Stomach (tissue), 4 donors: Measurements from ENCODE around the gene TFF3.

Experiments
- POLR2A ChIP-seq, 4 donors: fragments of 450-650 bp; IDR thresholded peaks; one replicate each; pipeline ENCODE4 v1.6.1; 2016; ENCODE audit warnings: antibody characterized with exemption in 4 of 4, control low read depth in 2 of 4, mild to moderate bottlenecking in 1 of 4, moderate library complexity in 1 of 4
- TF ChIP-seq, protein P1 (sequence below), 7 experiments: fragments of 450-650 bp in 4 of 7; fragments of 200-600 bp in 3 of 7; sonication (generic) in 3 of 7; IDR thresholded peaks; one replicate each; pipeline ENCODE4 v1.5.1; 2016 to 2019; ENCODE audit warnings: antibody characterized with exemption in 7 of 7, control low read depth in 2 of 7, mild to moderate bottlenecking in 1 of 7

DNA sequence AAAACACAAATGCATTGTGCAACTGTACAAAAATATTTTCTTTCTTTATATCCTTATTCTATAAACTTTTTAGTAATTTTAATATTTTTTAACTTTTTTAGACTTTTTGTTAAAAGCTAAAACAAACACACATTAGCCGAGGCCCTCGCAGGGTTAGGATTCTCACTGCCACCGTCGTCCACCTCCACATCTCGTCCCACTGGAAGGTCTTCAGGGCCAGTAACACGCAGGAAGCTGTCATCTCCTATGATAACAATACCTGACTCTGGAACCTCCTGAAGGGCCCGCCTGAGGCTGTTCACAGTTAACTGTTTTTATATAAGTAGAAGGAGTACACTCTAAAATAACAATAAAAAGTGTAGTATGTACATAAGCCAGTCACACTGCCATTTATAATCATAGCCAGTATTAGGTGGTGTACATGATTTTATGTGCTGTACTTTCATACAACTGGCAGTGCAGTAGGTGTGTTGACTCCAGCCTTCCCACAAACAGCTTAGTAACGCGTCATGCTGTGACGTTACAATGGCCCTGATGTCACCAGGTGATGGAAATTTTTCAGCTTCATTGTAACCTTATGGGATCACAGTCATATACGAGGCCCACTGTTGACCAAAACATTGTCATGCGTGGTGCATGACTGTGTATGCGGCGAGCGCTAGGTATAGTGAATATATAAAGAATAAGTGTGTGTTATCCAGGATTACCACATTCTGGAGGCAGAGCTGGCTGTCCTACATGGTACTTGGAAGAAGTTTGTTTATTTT, 26.8 kb upstream of the TFF3 start:
- TF ChIP-seq POLR2A (IDR thresholded peaks at IDR 0.05), result no peak
- TF ChIP-seq, protein P1, sequence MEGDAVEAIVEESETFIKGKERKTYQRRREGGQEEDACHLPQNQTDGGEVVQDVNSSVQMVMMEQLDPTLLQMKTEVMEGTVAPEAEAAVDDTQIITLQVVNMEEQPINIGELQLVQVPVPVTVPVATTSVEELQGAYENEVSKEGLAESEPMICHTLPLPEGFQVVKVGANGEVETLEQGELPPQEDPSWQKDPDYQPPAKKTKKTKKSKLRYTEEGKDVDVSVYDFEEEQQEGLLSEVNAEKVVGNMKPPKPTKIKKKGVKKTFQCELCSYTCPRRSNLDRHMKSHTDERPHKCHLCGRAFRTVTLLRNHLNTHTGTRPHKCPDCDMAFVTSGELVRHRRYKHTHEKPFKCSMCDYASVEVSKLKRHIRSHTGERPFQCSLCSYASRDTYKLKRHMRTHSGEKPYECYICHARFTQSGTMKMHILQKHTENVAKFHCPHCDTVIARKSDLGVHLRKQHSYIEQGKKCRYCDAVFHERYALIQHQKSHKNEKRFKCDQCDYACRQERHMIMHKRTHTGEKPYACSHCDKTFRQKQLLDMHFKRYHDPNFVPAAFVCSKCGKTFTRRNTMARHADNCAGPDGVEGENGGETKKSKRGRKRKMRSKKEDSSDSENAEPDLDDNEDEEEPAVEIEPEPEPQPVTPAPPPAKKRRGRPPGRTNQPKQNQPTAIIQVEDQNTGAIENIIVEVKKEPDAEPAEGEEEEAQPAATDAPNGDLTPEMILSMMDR (IDR thresholded peaks at IDR 0.05), result no peak
